H1 (cell line): ENCODE data around the gene PAX8. TPM values are rescaled to one million over a fixed set of nuclear protein-coding genes. Genes with fewer than 3 reads are reported as not detected.

ENCODE experiments used
- CTCF ChIA-PET: fragments of 300-600 bp; sonication (Branson Sonifier 250); formaldehyde crosslinking; loops from one replicate; lab custom pipeline; 2021; ENCODE audit not compliant: partially characterized antibody; lab: Charles Lee
- POLR2A ChIA-PET: fragments of 300-600 bp; sonication (Branson Sonifier 250); formaldehyde crosslinking; loops from one replicate; lab custom pipeline; 2021; ENCODE audit warnings: inconsistent platforms; ENCODE audit not compliant: partially characterized antibody; lab: Charles Lee
- DNase-seq, 2 experiments: peaks; one replicate each; pipeline versions ENCODE4 v3.0.0 to v3.0.0-alpha.2; 2010 to 2022; ENCODE audit warnings: low spot score in 2 of 2, low read depth in 1 of 2, mixed read lengths in 1 of 2
- FAIRE-seq: peaks from 2 replicates; lab custom pipeline; 2011; peaks lifted over from hg19 to GRCh38; lab: Jason Lieb, UNC
- H2AFZ ChIP-seq: 2 replicates; pipeline ENCODE4 v1.8.1; 2012; ENCODE audit warnings: low read length, inconsistent platforms
- H2AK5ac ChIP-seq: 2 replicates; pipeline ENCODE4 v1.6.1; 2013; ENCODE audit warnings: low read depth, low read length
- H2BK120ac ChIP-seq: replicated peaks from 2 replicates; pipeline ENCODE3; 2013; ENCODE audit warnings: low read depth, low read length, inconsistent platforms
- H2BK12ac ChIP-seq: 2 replicates; pipeline ENCODE4 v1.6.1; 2013; ENCODE audit warnings: low read depth, low read length
- H2BK15ac ChIP-seq: 2 replicates; pipeline ENCODE4 v1.6.1; 2013; ENCODE audit warnings: low read length
- H2BK20ac ChIP-seq: 2 replicates; pipeline ENCODE4 v1.6.1; 2013; ENCODE audit warnings: low read length
- H2BK5ac ChIP-seq: 2 replicates; pipeline ENCODE4 v1.6.1; 2013; ENCODE audit warnings: low read depth, low read length
- H3K14ac ChIP-seq: 2 replicates; pipeline ENCODE4 v1.6.1; 2013; ENCODE audit warnings: inconsistent platforms; ENCODE audit not compliant: insufficient read length
- H3K18ac ChIP-seq: 2 replicates; pipeline ENCODE4 v1.6.1; 2013; ENCODE audit warnings: low read length; ENCODE audit errors: extremely low read depth
- H3K23ac ChIP-seq: 2 replicates; pipeline ENCODE4 v1.6.1; 2013; ENCODE audit warnings: inconsistent platforms; ENCODE audit not compliant: insufficient read length
- H3K23me2 ChIP-seq: 2 replicates; pipeline ENCODE4 v1.6.1; 2013; ENCODE audit warnings: low read depth, low read length
- H3K27ac ChIP-seq: 2 replicates; pipeline ENCODE4 v1.6.1; 2011; ENCODE audit warnings: low read depth, low read length, inconsistent platforms
- H3K27me3 ChIP-seq, 4 experiments: replicated peaks in 1 of 4; 1 replicate in 1 of 4; 2 replicates in 3 of 4; pipeline versions ENCODE4 v1.6.1 to v1.8.1; 2011 to 2013; ENCODE audit warnings: low read length in 3 of 4, mild to moderate bottlenecking in 3 of 4, inconsistent platforms in 2 of 4, mixed read lengths in 2 of 4, moderate library complexity in 1 of 4; ENCODE audit not compliant: control insufficient read depth in 3 of 4, insufficient read depth in 3 of 4; ENCODE audit errors: extremely low read depth in 1 of 4
- H3K36me3 ChIP-seq, 4 experiments: 2 replicates each; pipeline versions ENCODE4 v1.6.1 to v1.8.1; 2011 to 2013; ENCODE audit warnings: mild to moderate bottlenecking in 4 of 4, low read length in 3 of 4, moderate library complexity in 2 of 4, control low read depth in 1 of 4, inconsistent platforms in 1 of 4; ENCODE audit not compliant: insufficient read depth in 4 of 4, control insufficient read depth in 2 of 4
- H3K4ac ChIP-seq: replicated peaks from 2 replicates; pipeline ENCODE3; 2013; ENCODE audit warnings: low read length, low read depth, mixed read lengths, inconsistent platforms; ENCODE audit not compliant: insufficient read length
- H3K4me1 ChIP-seq, 4 experiments: replicated peaks in 1 of 4; 1 replicate in 1 of 4; 2 replicates in 3 of 4; pipeline versions ENCODE4 v1.6.1 to v1.8.1; 2011 to 2013; ENCODE audit warnings: low read length in 3 of 4, inconsistent platforms in 2 of 4, mixed read lengths in 1 of 4; ENCODE audit not compliant: insufficient read depth in 4 of 4, control insufficient read depth in 3 of 4
- H3K4me2 ChIP-seq, 2 experiments: 2 replicates each; pipeline versions ENCODE4 v1.6.1 to v1.8.1; 2011 to 2013; ENCODE audit warnings: low read depth in 2 of 2, low read length in 2 of 2, control low read depth in 1 of 2, inconsistent platforms in 1 of 2, mild to moderate bottlenecking in 1 of 2; ENCODE audit not compliant: insufficient read depth in 1 of 2
- H3K4me3 ChIP-seq, 4 experiments: fragments of 200-600, 300-600 bp in 1 of 4; sonication (generic), shearing (Covaris generic), sonication (Bioruptor Twin) in 1 of 4; 2 replicates each; pipeline versions ENCODE4 v1.5.1 to v1.8.1; 2011 to 2016; ENCODE audit warnings: low read length in 4 of 4, low read depth in 3 of 4, control low read depth in 2 of 4, inconsistent platforms in 2 of 4, mild to moderate bottlenecking in 2 of 4, mixed read lengths in 1 of 4, moderate library complexity in 1 of 4; ENCODE audit not compliant: insufficient read depth in 2 of 4; ENCODE audit errors: extremely low read depth in 1 of 4
- H3K56ac ChIP-seq: replicated peaks from 2 replicates; pipeline ENCODE3; 2013; ENCODE audit warnings: low read depth, mild to moderate bottlenecking, mixed read lengths, low read length, inconsistent platforms; ENCODE audit not compliant: insufficient read length
- H3K79me1 ChIP-seq: 2 replicates; pipeline ENCODE4 v1.6.1; 2013; ENCODE audit warnings: low read depth, low read length, control low read depth
- H3K79me2 ChIP-seq, 2 experiments: 2 replicates each; pipeline versions ENCODE4 v1.6.1 to v1.8.1; 2012 to 2013; ENCODE audit warnings: low read length in 2 of 2, mild to moderate bottlenecking in 2 of 2, inconsistent platforms in 1 of 2; ENCODE audit not compliant: insufficient read depth in 2 of 2, control insufficient read depth in 1 of 2
- H3K9ac ChIP-seq, 4 experiments: replicated peaks in 1 of 4; 1 replicate in 1 of 4; 2 replicates in 3 of 4; pipeline versions ENCODE4 v1.6.1 to v1.8.1; 2011 to 2013; ENCODE audit warnings: low read depth in 3 of 4, low read length in 3 of 4, control low read depth in 2 of 4, mild to moderate bottlenecking in 2 of 4, moderate library complexity in 2 of 4, inconsistent platforms in 1 of 4; ENCODE audit errors: extremely low read depth in 1 of 4
- H3K9me3 ChIP-seq, 2 experiments: 2 replicates each; pipeline versions ENCODE4 v1.6.1 to v1.8.1; 2012 to 2013; ENCODE audit warnings: mild to moderate bottlenecking in 2 of 2, moderate library complexity in 2 of 2, control low read depth in 1 of 2, inconsistent platforms in 1 of 2, low read depth in 1 of 2, low read length in 1 of 2, mixed read lengths in 1 of 2; ENCODE audit not compliant: insufficient read depth in 2 of 2
- H4K20me1 ChIP-seq, 2 experiments: replicated peaks in 1 of 2; 2 replicates each; pipeline versions ENCODE3 to v1.8.1; 2011 to 2013; ENCODE audit warnings: inconsistent platforms in 2 of 2, low read length in 2 of 2, mild to moderate bottlenecking in 1 of 2; ENCODE audit not compliant: insufficient read depth in 2 of 2, control insufficient read depth in 1 of 2
- H4K5ac ChIP-seq: 2 replicates; pipeline ENCODE4 v1.6.1; 2013; ENCODE audit warnings: low read length, low read depth, mixed read lengths, inconsistent platforms; ENCODE audit not compliant: insufficient read length
- H4K8ac ChIP-seq: 2 replicates; pipeline ENCODE4 v1.8.0; 2013; ENCODE audit warnings: mild to moderate bottlenecking, moderate library complexity, low read length, inconsistent platforms; ENCODE audit not compliant: insufficient read depth; ENCODE audit errors: extremely low read depth
- H4K91ac ChIP-seq: replicated peaks from 2 replicates; pipeline ENCODE3; 2013; ENCODE audit warnings: low read length, mixed read lengths, inconsistent platforms; ENCODE audit not compliant: insufficient read length
- BCL11A ChIP-seq, 2 experiments: IDR thresholded peaks; one replicate each; pipeline ENCODE4 v1.6.1; 2011; ENCODE audit warnings: low read depth in 2 of 2, low read length in 2 of 2, mild to moderate bottlenecking in 2 of 2
- POU5F1 ChIP-seq: IDR thresholded peaks from 2 replicates; pipeline ENCODE4 v1.6.1; 2011; ENCODE audit warnings: low read depth, mild to moderate bottlenecking, low read length, moderate library complexity
- WGBS, 2 experiments: shearing (Covaris generic) in 1 of 2; methylation state at CpG; one replicate each; pipeline versions ENCODE4 v1.1.6 to v1.1.7; 2013 to 2015; ENCODE audit warnings: low lambda C conversion rate in 2 of 2, mixed read lengths in 2 of 2, inconsistent platforms in 1 of 2, low coverage in 1 of 2, missing lambda C conversion rate in 1 of 2; ENCODE audit not compliant: insufficient replicate concordance in 2 of 2, insufficient coverage in 1 of 2, insufficient read length in 1 of 2; ENCODE audit errors: extremely low coverage in 1 of 2, missing lambda C conversion rate in 1 of 2; 5-methylcytosine and 5-hydroxymethylcytosine counted together
- polyA plus RNA-seq, 7 experiments: library from polyadenylated mRNA; depleted of rRNA in 3 of 7; stranded (reverse) in 5 of 7; unstranded in 2 of 7; fragments of >200 nt in 5 of 7; fragments of 200-250 nt in 2 of 7; gene quantifications; 1 replicate in 5 of 7; 2 replicates in 1 of 7; 4 replicates in 1 of 7; pipeline versions ENCODE4 v1.2.1 to v1.2.3, GENCODE V29; 2011 to 2013; ENCODE audit warnings: missing spikeins in 2 of 7, mixed read lengths in 2 of 7
- total RNA-seq: library from RNA; stranded (reverse); fragmentation: NEBNext Ultra II Directional; extraction: Animal tissue kit (Norgen Biotek cat#: 25700); gene quantifications from 2 replicates; pipeline ENCODE4 v1.2.1, GENCODE V29; 2021

PAX8 gene
- total and polyA plus RNA-seq, 2 of the 8 experiments (the other 6 are each of a cell fraction or from before 2014, with no cell fraction given) = 0.02 TPM; not detected in 1

GRCh38 chr2:113219092-113219441 is 59.7 kb downstream of the PAX8 start:
- no peak overlapping the region for H2BK15ac ChIP-seq

More at GRCh38 chr2:113219092-113219441, 59.7 kb downstream of the PAX8 start:
- Histone ChIP-seq H2BK5ac (no peak overlapping the region), H3K79me1 (no peaks in the 10 kb centered on the region), H3K27me3 (no peaks in the 10 kb centered on the region), H3K36me3 (no peaks in the 10 kb centered on the region), H3K9me3 (no peaks in the 10 kb centered on the region), H3K9ac (no peak overlapping the region), H3K79me2 (no peaks in the 10 kb centered on the region), H3K14ac (no peak overlapping the region), H3K4me3 (no peak overlapping the region), H2BK120ac (no peak overlapping the region), H2BK12ac (no peak overlapping the region), H4K20me1 (no peaks in the 10 kb centered on the region), H4K91ac (no peak overlapping the region), H3K23ac (no peak overlapping the region), H4K8ac (no peak overlapping the region), H3K23me2 (no peaks in the 10 kb centered on the region; the same call in 1 of the 2 replicates), H4K5ac (no peak overlapping the region), H2BK20ac (no peak overlapping the region), H3K4me1 (peaks cover 0 to 5% (median 4%) of the 10 kb centered on the region in 4 experiments; a peak in 4 of 7 replicates), H2AFZ (no peak overlapping the region), H3K18ac (no peak overlapping the region), H3K4me2 (no peak overlapping the region), H3K4ac (no peak overlapping the region), H3K27ac (no peak overlapping the region), H2AK5ac (no peak overlapping the region), H3K56ac (no peak overlapping the region)
- CTCF ChIA-PET = interaction anchor here (1.5 to 3.8 kb wide), 5 partner anchors 11 to 80 kb away, joined by 6 to 24 read pairs (median 16); no protein-coding TSS in a partner anchor
- 93% methylated on average over 2 of the region's 2 CpGs; no CpG with 5 or more reads in 1 of the 2 experiments for WGBS, 2 experiments
- DNase-seq (no peak), FAIRE-seq (no peak)
- TF ChIP-seq BCL11A (IDR thresholded peaks at IDR 0.05; ENCODE audit: low read depth in 2 of 2, low read length in 2 of 2) (no peak), POU5F1 (no peak)
- POLR2A ChIA-PET = no interaction called here
